Activated T-helper 9 cell treated with anti-CD3 and anti-CD28 coated beads, Interleukin-2, amount 50 U/mL, for 16 hours (primary cell): ENCODE results near the gene CLEC4M.

Source experiments
- DNase-seq: peaks from one replicate; pipeline ENCODE4 v3.0.0-alpha.2; 2020; ENCODE audit warnings: low read depth

CLEC4M gene, protein sequence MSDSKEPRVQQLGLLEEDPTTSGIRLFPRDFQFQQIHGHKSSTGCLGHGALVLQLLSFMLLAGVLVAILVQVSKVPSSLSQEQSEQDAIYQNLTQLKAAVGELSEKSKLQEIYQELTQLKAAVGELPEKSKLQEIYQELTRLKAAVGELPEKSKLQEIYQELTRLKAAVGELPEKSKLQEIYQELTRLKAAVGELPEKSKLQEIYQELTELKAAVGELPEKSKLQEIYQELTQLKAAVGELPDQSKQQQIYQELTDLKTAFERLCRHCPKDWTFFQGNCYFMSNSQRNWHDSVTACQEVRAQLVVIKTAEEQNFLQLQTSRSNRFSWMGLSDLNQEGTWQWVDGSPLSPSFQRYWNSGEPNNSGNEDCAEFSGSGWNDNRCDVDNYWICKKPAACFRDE

DNA sequence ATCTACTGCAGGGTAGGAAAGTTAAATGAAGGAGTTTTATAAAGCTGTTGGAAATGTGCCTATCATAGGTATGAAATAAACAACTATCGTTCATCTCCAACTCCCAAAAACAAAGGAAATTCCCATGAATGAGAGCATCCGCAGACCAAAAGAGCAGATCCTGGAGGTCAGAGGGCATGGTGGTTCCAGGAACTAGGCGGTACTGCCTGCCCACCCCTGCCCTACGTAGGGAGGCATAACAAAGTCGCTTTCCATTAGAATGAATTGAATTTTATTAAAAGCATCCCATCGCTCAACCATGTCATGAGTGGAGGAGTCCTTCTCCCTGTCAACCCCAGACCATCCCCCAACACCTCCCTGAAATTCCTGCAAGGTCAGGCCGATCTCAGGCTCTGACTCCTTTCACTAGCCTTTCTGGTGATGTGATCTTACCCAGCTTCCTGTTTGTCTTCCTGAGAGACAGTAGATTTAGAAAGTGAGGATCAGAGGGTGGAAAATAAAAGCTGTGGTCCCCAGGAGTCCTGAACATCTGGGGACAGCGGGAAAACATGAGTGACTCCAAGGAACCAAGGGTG is at the start of gene CLEC4M:
Gene CLEC4M, plus strand, starts transcription at position 525 of the 575 bp plus-strand sequence. Its CDS starts 24 bp downstream, at position 549.
- no peak for DNase-seq

DNA sequence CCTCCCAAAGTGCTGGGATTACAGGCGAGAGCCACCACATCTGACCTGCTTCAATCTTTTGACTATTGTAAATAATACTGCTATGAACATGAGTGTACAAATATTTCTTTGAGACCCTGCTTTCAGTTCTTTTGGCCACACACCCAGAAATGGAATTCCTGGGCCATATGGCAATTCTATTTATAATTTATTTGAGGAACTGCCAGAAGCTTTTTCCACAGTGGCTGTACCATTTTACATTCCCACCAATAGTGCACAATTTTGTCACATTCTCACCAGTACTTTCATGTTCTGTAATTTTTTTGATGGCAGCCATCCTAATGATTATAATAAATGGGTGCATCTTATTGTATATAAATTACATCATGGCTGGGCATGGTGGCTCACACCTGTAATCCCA is 47.4 kb upstream of the CLEC4M start:
- DNase-seq: no peak

DNA sequence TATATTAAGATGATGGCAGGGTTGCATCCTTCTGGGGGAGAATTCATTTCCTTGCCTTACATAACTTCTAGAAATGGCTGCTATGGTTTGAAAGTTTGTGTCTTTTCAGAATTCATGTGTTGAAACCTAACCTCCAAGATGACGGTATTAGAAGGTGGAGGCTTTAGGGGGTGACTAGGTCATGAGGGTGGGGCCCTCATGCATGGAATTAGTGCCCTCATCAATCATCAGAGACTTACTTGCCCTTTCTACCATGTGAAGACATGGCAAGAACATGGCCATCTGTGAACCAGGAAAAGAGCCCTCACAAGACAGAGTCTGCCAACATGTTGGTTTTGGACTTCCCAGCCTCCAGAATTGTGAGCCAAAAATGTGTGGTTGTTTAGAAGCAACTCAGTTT is 46.3 kb upstream of the CLEC4M start:
- DNase-seq: no peak

DNA sequence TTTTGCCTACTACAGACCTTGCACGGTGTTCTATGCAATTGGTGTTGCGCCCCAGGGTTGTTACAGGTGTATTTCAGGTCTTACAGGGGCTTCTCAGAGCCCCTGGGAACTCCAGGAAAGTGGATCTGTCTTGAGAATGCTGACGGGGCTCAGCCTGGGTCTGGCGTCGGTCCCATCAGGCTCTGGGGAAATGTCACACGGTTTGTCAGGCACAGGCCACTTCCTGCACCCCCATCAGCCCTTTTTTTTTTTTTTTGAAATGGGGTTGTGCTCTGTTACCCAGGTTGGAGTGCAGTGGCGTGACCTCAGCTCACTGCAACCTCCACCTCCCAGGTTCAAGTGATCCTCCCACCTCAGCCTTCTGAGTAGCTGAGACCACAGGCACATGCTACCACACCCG is 44.4 kb upstream of the CLEC4M start:
- no peak for DNase-seq

DNA sequence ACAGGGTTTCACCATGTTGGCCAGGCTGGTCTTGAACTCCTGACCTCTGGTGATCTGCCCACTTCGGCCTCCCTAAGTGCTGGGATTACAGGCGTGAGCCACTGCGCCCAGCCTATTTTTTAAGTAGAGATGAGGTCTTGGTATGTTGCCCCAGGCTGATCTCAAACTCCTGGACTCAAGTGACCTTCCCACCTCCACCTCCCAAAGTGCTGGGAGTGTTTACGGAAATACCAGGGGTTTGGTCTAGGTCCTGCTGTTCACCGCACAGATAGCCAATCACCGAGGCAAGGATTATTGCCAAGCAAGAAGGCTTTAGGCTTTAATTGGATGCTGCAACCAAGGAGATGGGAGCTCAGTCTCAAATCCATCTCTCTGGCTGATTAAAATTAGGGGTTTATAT is 42.7 kb upstream of the CLEC4M start:
- no peak for DNase-seq

DNA sequence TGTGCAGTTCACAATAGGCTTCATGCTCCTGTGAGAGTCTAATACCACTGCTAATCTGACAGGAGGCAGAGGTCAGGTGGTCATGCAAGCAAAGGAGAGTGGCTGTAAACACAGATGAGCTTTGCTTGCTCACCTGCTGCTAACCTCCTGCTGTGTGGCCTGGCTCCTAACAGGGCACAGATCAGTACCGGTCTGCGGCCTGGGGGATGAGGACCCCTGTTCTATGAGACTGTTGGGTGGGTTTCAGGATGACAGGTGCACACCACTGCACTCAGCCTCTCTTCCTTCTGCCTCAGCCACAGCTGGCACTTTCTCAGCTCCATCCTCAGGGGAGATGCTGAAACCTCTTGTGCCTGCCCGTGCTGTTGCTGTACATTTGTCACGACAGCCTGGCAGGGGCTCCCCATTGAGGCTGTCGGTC is 40.8 kb upstream of the CLEC4M start:
- DNase-seq: no peak

DNA sequence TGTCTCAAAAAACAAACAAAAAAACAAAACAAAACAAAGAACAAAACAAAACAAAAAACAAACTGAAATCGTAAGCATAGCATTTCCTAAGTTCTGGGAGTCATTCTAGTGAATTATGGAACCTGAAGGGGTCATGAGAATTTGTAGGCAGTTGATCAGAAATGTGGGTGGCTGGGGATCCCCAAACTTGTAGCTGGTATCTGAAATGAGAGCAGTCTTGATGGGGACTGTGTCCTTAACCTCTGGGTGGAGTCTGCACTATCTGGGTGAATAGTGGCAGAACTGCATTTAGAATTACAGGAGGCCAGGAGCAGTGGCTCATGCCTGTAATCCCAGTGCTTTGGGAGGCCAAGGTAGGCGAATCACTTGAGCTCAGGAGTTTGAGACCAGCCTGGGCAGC is 37.3 kb upstream of the CLEC4M start:
- DNase-seq: no peak

DNA sequence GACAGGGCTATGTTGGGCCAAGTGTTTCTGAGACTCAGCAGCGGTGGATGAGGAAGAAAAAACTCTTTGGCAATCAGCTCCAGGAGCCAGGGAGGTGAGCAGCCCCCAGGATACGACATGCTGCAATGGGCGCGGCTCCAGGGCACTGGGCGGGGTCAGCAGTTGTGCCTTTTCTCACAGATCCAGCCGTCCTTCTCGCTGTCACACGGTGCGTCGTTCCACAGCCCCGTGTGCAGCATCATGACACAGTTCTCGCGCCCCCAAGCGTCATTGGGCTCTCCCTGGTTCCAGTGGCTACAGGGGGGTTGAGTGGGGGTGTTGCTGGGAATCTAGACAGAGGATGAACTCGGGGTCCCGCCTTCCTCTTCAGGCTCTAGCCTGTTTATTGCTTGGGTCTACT is 33.8 kb upstream of the CLEC4M start:
- no peak for DNase-seq

DNA sequence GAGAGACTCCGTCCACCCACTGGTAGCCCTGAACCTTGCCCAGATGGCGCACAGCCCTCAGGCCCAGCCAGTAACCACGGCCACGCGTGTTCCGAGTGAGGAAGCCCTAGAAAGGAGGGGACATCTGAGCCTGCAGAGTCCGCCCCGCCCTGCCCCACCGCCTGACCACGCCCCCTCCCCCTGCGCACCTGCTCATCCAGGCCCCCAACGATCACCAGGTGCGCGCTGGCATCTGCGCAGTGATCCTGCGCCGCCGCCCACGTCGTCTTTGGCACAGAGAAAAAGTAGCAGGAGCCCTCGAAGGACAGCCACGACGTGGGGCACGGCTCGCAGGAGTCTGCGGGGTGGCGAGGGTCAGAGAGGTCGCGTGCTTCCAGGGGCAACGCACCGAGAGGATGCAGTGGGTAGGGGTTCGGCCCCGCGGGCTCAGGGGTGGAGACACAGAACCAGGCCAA is 33.2 kb upstream of the CLEC4M start:
- DNase-seq: no peak

DNA sequence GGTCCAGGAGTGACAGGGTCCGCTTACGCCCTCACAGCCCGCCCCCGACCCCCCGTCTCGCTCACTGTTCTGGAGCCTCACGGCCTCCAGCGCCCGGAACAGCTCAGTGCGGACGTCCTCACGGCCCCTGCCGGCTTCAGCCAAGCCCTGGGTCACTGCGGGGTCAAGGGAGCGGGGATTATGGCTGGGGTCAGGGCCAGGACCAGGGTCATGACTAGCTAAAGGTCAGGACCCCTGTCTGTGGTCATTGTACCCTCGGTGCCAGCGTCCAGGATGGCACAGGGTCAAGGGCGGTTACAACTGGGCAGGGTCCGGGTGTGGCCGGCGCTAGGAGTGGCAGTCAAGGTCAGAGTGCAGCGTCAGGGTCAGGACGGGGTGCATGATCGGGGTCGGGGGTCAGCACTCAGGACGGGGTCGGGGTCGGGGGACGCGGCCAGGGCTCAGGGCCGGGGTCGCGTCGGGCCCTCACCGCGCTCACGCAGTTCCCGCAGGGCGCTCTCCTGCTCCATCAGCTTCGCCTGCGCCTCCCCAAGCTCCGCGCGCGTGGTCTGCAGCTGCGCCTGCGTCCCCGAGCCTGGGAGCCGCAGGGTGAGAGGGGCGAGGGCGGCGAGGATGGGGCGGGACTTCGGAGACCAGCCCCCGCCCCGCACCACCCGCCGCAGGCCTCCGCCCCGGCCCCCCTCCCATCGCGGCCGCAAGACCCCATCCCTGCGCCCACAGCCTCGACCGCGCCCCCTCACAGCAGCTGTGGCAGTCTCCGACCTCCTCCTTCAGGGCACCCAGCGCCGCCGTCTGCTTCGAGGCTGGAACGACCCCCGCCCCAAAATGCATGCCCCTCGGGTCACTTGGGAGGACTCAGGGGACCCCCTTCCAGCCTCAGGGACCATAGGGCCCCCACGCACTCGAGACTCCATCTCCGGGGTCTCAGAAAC is 32.5 kb upstream of the CLEC4M start:
- no peak for DNase-seq

DNA sequence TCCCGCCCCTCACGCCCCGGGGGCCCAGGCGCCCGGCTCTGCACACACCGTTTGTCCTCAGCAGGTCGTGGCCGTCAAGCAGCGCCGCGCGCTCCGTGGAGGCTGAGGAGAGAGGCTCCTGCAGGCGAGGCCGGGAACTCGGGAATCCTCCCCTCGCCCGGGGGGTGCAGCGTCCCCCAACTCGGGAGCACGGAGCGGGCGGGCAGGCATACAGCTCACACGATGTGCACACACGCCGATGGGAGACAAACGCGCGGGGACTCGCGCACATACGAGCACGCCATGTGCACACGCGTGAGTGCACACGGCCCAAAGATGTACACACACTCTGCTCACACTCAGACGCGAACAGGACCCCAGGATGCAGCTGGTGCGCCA is 31.8 kb upstream of the CLEC4M start:
- no peak for DNase-seq

DNA sequence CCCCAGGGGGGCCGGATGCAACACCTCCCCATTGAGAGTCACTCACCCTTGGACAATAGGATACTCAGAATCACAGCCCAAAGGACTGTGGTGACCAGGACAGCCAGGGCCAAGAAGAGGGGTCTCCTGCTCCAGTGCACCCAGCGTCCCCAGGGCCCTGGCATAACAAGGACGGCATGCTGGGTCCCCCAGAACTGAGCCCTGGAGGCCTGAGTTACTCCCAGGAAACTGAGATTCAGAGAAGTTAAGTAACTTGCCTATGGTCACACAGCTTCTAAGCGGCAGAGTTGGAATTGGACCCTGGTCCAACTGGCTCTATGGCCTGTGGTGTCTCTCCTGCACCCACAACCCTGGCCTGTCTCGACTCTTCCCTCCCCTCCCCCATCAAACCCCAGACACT is 31.4 kb upstream of the CLEC4M start:
- no peak for DNase-seq

DNA sequence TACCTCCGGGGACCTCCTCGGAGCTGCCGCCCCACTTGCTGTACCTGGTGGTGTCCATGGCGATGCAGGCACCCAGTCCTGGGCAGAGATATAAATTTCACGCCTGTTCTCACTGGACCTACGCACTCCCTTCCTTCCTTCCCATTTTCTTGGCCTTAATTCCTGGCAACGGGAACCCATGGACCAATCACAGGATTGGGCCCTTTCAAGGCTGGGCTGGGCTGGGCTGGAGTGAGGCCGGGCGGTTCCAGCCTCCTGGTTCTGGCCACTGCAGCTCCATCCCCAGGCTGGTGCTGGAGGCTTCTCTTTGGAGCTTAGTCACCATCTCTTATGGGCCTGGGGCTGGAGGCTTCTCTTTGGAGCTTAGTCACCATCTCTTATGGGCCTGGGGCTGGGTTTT is 31.0 kb upstream of the CLEC4M start, which contains the start of gene CLEC4G:
Gene CLEC4G, minus strand, starts transcription at position 66 of the 400 bp plus-strand sequence. Its CDS starts 8 bp downstream, at position 58.
- no peak for DNase-seq

DNA sequence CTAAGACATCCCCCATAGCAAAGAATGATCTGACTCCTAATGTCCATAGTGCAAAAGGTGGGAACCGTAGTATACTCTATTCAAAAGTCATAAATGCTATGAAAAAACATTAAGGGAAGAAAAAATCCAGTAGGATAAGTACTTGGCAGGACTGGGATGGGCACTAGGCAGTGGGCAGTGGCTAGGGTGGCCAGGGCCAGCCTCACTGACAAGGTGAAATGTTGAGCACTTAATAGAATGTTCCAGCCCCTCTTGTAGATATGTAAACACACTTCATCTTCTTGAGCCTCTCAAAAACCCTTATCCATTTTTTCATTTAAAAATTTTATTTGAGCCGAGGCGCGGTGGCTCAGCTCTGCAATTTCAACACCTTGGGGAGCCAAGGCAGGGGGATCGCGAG is 29.7 kb upstream of the CLEC4M start:
- no peak for DNase-seq

DNA sequence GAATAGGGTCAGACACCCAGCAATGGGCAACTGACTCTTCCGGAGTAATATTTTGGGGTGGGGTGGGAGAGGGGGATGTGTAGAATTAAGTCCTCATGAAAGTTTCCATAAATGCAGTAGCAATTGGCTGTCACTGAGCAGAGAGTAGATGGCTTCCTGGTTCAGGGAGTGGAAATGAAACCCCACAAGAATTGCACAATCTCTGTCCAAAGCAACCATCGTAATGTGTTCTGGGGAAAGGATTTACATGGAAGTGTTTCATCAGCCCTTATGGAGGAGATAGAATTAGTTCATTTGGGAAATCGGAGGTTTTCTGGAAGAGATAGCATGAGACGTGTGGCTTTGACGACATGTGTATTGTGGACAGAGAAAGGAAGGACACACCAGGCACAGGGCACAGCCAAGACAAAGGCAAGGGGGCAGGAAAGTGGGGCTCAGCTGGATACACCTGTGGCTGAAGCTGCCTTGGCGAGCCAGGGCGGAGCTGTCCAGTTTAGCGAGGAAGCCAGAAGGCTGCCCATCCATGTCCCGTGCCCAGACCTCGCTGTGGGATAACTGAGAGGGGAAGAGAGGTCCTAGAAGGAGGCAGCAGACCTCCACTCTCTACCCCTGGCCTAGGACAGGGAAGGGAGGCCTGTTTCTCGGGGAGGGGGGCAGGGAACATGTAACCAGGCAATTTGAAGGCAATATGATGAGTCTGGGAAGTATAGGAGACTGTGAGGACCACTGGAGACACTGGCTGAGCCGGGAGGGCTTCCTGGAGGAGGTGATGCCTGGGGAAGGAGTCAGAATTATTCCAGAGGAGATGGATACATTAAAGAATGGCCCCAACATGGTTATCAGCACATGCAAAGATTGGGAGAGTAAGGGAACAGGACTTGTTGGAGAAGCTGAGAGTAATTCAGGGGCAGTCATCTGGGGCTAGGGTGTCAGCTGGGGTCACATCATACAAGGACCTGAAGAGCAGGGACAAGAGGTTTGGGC is 28.5 kb upstream of the CLEC4M start:
- no peak for DNase-seq

DNA sequence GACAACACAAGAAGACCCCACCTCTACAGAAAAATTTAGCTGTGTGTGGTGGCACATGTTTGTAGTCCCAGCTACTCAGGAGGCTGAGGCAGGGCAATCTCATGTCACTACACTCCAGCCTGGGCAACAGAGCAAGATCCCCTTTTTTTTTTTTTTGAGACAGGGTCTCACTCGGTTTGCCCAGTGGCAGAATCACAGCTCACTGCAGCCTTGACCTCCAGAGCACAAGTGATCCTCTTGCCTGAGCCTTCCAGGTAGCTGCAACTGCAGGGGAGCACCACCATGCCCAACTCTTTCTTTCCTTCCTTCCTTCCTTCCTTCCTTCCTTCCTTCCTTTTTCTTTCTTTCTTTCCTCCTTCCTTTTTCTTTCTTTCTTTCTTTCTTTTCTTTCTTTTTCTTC is 26.9 kb upstream of the CLEC4M start:
- no peak for DNase-seq

DNA sequence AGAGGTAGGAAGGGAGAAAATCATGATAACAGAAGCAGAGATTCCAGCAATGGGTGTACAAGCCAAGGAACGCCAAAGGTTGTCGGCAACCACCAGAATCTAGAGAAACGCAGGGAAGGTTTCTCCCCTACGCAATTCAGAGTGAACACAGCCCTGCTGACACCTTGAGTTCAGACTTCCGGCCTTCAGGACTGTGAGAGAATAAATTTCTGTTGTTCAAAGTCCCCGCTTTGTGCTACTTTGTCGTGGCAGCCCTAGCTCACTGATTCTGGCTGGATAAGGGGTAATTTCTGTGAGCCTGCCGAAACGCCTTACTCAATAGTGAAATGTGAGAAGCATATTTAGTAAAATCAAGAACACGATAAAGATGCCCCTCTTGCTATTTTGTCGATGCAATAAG is 25.8 kb upstream of the CLEC4M start:
- no peak for DNase-seq

DNA sequence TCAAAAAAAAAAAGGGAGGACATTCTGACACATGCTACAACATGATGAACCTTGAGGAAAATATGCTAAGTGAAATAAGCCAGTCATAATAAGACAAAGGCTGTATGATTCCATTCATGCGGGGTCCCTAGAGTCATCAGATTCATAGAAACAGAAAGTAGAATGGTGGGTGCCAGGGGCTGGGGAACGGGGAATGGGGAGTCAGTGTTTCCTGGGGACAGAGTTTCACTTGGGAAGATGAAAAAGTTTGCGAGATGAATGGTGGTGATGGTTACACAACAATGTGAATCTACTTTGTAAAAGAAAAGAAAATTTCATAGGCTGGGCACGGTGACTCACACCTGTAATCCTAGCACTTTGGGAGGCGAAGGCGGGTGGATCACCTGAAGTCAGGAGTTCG is 25.0 kb upstream of the CLEC4M start:
- DNase-seq: no peak

DNA sequence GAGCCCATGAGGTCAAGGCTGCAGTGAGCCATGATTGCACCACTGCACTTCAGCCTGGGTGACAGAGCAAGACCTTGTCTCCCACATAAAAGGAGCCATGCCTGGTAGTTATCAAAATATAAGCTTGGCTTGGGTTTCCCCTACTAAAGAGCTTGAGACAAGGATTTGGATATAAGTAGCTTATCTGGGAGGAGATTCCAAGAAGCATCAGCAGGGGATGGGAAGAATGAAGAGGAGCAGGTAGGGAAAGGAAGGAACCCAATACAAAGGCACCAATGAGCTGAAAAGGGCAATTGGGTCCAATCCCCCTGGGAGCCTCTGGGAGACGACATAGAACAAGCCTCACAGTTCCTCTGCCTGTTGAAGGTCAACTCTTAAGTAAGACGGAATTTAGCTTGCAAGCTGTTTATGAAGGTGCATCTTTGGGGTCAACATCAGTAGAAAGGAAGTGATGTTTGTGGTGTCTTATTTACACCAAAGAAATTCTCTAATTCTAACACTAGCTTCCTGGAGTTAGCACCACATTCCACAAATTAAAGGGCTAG is 23.8 kb upstream of the CLEC4M start:
- DNase-seq: no peak

DNA sequence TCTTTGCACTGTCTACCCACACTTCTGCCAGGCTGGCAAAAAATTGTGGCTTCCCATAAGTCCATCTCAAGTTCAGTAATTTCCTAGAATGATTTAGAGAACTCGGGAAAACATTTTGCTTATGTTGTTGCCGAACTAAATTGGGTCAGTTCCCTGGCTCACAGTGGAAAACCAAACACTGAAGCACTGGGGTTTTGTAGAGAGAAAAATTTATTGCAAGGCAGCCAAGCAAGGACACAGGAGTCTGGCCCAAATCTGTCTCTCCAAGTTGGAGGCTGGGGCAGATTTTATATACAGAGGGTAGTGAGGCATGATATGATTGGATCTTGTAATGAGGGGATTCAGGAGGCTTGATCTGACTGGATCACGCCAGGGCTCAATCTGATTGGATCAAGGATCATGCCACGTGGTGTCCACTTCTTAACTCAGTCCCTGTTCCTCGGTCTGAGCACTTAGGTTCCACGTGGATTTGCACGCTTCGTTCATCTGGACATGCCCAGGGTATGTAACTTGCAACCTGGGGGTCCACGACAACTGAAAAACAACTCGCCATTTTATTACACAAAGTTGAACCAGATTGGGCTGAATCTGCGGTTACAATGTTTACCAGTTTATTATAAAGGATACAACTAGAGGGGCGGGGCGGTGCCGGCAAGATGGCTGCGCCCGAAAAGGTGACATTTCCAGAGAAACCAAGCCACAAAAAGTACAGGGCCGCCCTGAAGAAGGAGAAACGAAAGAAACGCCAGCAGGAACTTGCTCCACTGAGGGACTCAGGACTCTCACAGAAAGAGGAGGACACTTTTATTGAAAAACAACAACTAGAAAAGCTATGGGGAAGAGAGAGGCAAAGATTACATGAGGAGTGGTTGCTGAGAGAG is 23.0 kb upstream of the CLEC4M start:
- DNase-seq: no peak
